Measurements from ENCODE around the gene CEP350.
A peak's percentile ranks its signal among the peaks of the same experiment; 100 is the strongest.
"Not testable (repeated sequence)": the region's sequence is repeated elsewhere in the genome, so short reads cannot be mapped to it uniquely, and the experiment has no call there.

CEP350 gene

GRCh38 chr1:179995576-179995975, 41.0 kb downstream of the CEP350 start:
- no peaks in the 10 kb centered on the region for H3K9me3 Mint-ChIP-seq
- peaks cover 29 to 38% of the 10 kb centered on the region in 2 donors for H3K36me3 Mint-ChIP-seq
- H3K27me3 Mint-ChIP-seq, result no peaks in the 10 kb centered on the region
- ATAC-seq (replicated peaks) (no peak), DNase-seq (no peak)
- peak overlapping the region; percentile 42 for H3K27ac Mint-ChIP-seq
- peaks cover 9 to 31% of the 10 kb centered on the region in 2 donors for H3K4me1 Mint-ChIP-seq
- no peak overlapping the region for H3K4me3 Mint-ChIP-seq

- no peaks in the 10 kb centered on the region for H3K27me3 Mint-ChIP-seq
- H3K9me3 Mint-ChIP-seq, result no peaks in the 10 kb centered on the region
- ATAC-seq (replicated peaks) (peak; percentile 29 to 51), DNase-seq (no peak)
- H3K4me3 Mint-ChIP-seq, result no peak overlapping the region
- H3K4me1 Mint-ChIP-seq, result peaks cover 9 to 31% of the 10 kb centered on the region in 2 donors
- no peak overlapping the region for H3K27ac Mint-ChIP-seq
- peaks cover 29 to 38% of the 10 kb centered on the region in 2 donors for H3K36me3 Mint-ChIP-seq
Observed at GRCh38 chr1:179996099-179996498, 41.5 kb downstream of the CEP350 start.

GRCh38 chr1:180000575-180000974, 46.0 kb downstream of the CEP350 start:
- no peaks in the 10 kb centered on the region for H3K27me3 Mint-ChIP-seq
- H3K36me3 Mint-ChIP-seq, result peaks cover 12 to 21% of the 10 kb centered on the region in 2 donors
- DNase-seq (no peak), ATAC-seq (replicated peaks) (no peak)
- no peak overlapping the region for H3K27ac Mint-ChIP-seq
- no peaks in the 10 kb centered on the region for H3K9me3 Mint-ChIP-seq
- H3K4me1 Mint-ChIP-seq, result peaks cover 11 to 25% of the 10 kb centered on the region in 2 donors
- H3K4me3 Mint-ChIP-seq, result no peak overlapping the region

- H3K27ac Mint-ChIP-seq, result peak overlapping the region; percentile 14
- H3K9me3 Mint-ChIP-seq, result peaks cover 2 to 3% of the 10 kb centered on the region in 2 donors
- peaks cover 9 to 10% of the 10 kb centered on the region in 2 donors for H3K4me1 Mint-ChIP-seq
- no peaks in the 10 kb centered on the region for H3K27me3 Mint-ChIP-seq
- H3K36me3 Mint-ChIP-seq, result peaks cover 16 to 25% of the 10 kb centered on the region in 2 donors
- H3K4me3 Mint-ChIP-seq, result no peak overlapping the region
- DNase-seq (no peak), ATAC-seq (replicated peaks) (no peak)
Observed at GRCh38 chr1:180002437-180002836, 47.8 kb downstream of the CEP350 start.

GRCh38 chr1:180003026-180003695, 48.6 kb downstream of the CEP350 start:
- ATAC-seq (replicated peaks), result peak; percentile 79 to 93
- Mint-ChIP-seq H3K4me3 (no peak overlapping the region), H3K27me3 (no peaks in the 10 kb centered on the region), H3K9me3 (peaks cover 2 to 3% of the 10 kb centered on the region in 2 donors), H3K36me3 (peaks cover 18 to 27% of the 10 kb centered on the region in 2 donors), H3K4me1 (peaks cover 9 to 10% of the 10 kb centered on the region in 2 donors), H3K27ac (peak overlapping the region; percentile 14)
- DNase-seq, result no peak

- Mint-ChIP-seq H3K27ac (peak overlapping the region; percentile 14), H3K36me3 (peaks cover 19 to 29% of the 10 kb centered on the region in 2 donors)
- not testable (repeated sequence) for H3K9me3 Mint-ChIP-seq; H3K4me3 Mint-ChIP-seq; DNase-seq; H3K27me3 Mint-ChIP-seq; H3K4me1 Mint-ChIP-seq; ATAC-seq (replicated peaks)
Observed at GRCh38 chr1:180006762-180007161, 52.2 kb downstream of the CEP350 start.

- Mint-ChIP-seq H3K27me3 (no peaks in the 10 kb centered on the region), H3K36me3 (peaks cover 38 to 53% of the 10 kb centered on the region in 2 donors), H3K4me3 (no peak overlapping the region), H3K27ac (peak overlapping the region; percentile 62), H3K4me1 (peaks cover 0 to 3% of the 10 kb centered on the region in 2 donors), H3K9me3 (no peaks in the 10 kb centered on the region)
- DNase-seq, result no peak
- ATAC-seq (replicated peaks), result no peak
Observed at GRCh38 chr1:180020017-180020416, 65.4 kb downstream of the CEP350 start.

- Mint-ChIP-seq H3K27ac (no peak overlapping the region), H3K4me1 (no peaks in the 10 kb centered on the region), H3K27me3 (no peaks in the 10 kb centered on the region), H3K9me3 (no peaks in the 10 kb centered on the region), H3K4me3 (no peak overlapping the region), H3K36me3 (peaks cover 17 to 31% of the 10 kb centered on the region in 2 donors)
- DNase-seq, result no peak
- no peak for ATAC-seq (replicated peaks)
Observed at GRCh38 chr1:180026556-180026955, 71.9 kb downstream of the CEP350 start.

- Mint-ChIP-seq H3K27ac (no peak overlapping the region), H3K4me3 (no peak overlapping the region), H3K27me3 (no peaks in the 10 kb centered on the region), H3K4me1 (no peaks in the 10 kb centered on the region), H3K36me3 (peaks cover 16 to 21% of the 10 kb centered on the region in 2 donors), H3K9me3 (no peaks in the 10 kb centered on the region)
- DNase-seq, result no peak
- ATAC-seq (replicated peaks), result no peak
Observed at GRCh38 chr1:180027949-180028445, 73.4 kb downstream of the CEP350 start.

GRCh38 chr1:180028864-180029263, 74.3 kb downstream of the CEP350 start:
- no peaks in the 10 kb centered on the region for H3K9me3 Mint-ChIP-seq
- H3K4me3 Mint-ChIP-seq, result no peak overlapping the region
- DNase-seq (no peak), ATAC-seq (replicated peaks) (no peak)
- H3K27ac Mint-ChIP-seq, result no peak overlapping the region
- H3K4me1 Mint-ChIP-seq, result no peaks in the 10 kb centered on the region
- H3K27me3 Mint-ChIP-seq, result no peaks in the 10 kb centered on the region
- peaks cover 19 to 23% of the 10 kb centered on the region in 2 donors for H3K36me3 Mint-ChIP-seq

- ATAC-seq (replicated peaks), result no peak
- H3K36me3 Mint-ChIP-seq, result peaks cover 20 to 28% of the 10 kb centered on the region in 2 donors
Observed at GRCh38 chr1:180029524-180030135, 75.0 kb downstream of the CEP350 start.

GRCh38 chr1:180031664-180032063, 77.1 kb downstream of the CEP350 start:
- no peak for ATAC-seq (replicated peaks)
- H3K36me3 Mint-ChIP-seq, result peaks cover 18 to 28% of the 10 kb centered on the region in 2 donors

More at GRCh38 chr1:180029524-180030135, 75.0 kb downstream of the CEP350 start:
- no peaks in the 10 kb centered on the region for H3K9me3 Mint-ChIP-seq
- H3K4me3 Mint-ChIP-seq, result no peak overlapping the region
- H3K27ac Mint-ChIP-seq, result no peak overlapping the region
- H3K27me3 Mint-ChIP-seq, result no peaks in the 10 kb centered on the region
- no peaks in the 10 kb centered on the region for H3K4me1 Mint-ChIP-seq
- no peak for DNase-seq

GRCh38 chr1:180033390-180033789, 78.8 kb downstream of the CEP350 start:
- DNase-seq (no peak), ATAC-seq (replicated peaks) (no peak)
- no peaks in the 10 kb centered on the region for H3K27me3 Mint-ChIP-seq
- H3K4me1 Mint-ChIP-seq, result no peaks in the 10 kb centered on the region
- peaks cover 23 to 37% of the 10 kb centered on the region in 2 donors for H3K36me3 Mint-ChIP-seq
- H3K9me3 Mint-ChIP-seq, result no peaks in the 10 kb centered on the region
- H3K27ac Mint-ChIP-seq, result no peak overlapping the region
- no peak overlapping the region for H3K4me3 Mint-ChIP-seq

More at GRCh38 chr1:180031664-180032063, 77.1 kb downstream of the CEP350 start:
- H3K4me3 Mint-ChIP-seq, result no peak overlapping the region
- H3K9me3 Mint-ChIP-seq, result no peaks in the 10 kb centered on the region
- no peaks in the 10 kb centered on the region for H3K27me3 Mint-ChIP-seq
- no peak for DNase-seq
- H3K27ac Mint-ChIP-seq, result no peak overlapping the region
- H3K4me1 Mint-ChIP-seq, result no peaks in the 10 kb centered on the region

- Mint-ChIP-seq H3K36me3 (peaks cover 39 to 46% of the 10 kb centered on the region in 2 donors), H3K4me3 (no peak overlapping the region), H3K27ac (peak overlapping the region; percentile 37), H3K4me1 (no peaks in the 10 kb centered on the region), H3K9me3 (no peaks in the 10 kb centered on the region), H3K27me3 (no peaks in the 10 kb centered on the region)
- DNase-seq (no peak), ATAC-seq (replicated peaks) (no peak)
Observed at GRCh38 chr1:180040034-180040433, 85.4 kb downstream of the CEP350 start.

- no peaks in the 10 kb centered on the region for H3K27me3 Mint-ChIP-seq
Observed at GRCh38 chr1:180041582-180041981, 87.0 kb downstream of the CEP350 start.

More at GRCh38 chr1:180041582-180041981, 87.0 kb downstream of the CEP350 start:
- Mint-ChIP-seq H3K27ac (no peak overlapping the region), H3K4me1 (no peaks in the 10 kb centered on the region), H3K4me3 (no peak overlapping the region), H3K9me3 (no peaks in the 10 kb centered on the region), H3K36me3 (peaks cover 44 to 52% of the 10 kb centered on the region in 2 donors)
- DNase-seq, result no peak
- no peak for ATAC-seq (replicated peaks)

Data from stimulated activated naive B cell treated with anti-CD40 and anti-IgM and Interleukin-4, amounts not matched to agents 10 μg/mL and 1 μg/mL and 100 μg/mL, for 72 hours (primary cell).